SK-N-SH (cell line): Measurements from ENCODE around the gene LILRB3.
"Not testable (repeated sequence)": the region's sequence is repeated elsewhere in the genome, so short reads cannot be mapped to it uniquely, and the experiment has no call there.

Experiments
- CTCF ChIP-seq: fragments of 200-600 bp; sonication (generic); IDR thresholded peaks from 2 replicates; pipeline ENCODE4 v1.6.1; 2017; ENCODE audit warnings: antibody characterized with exemption, mild to moderate bottlenecking, moderate library complexity
- FOXJ3 ChIP-seq: sonication (generic); formaldehyde crosslinking; IDR thresholded peaks from 2 replicates; pipeline ENCODE4 v1.5.1; 2020; ENCODE audit warnings: mild to moderate bottlenecking, missing genetic modification reagents
- MAX ChIP-seq: IDR thresholded peaks from 2 replicates; pipeline ENCODE4 v1.4.0; 2012; ENCODE audit warnings: low read depth
- REST ChIP-seq: IDR thresholded peaks from 2 replicates; pipeline ENCODE4 v1.6.1; 2012; ENCODE audit warnings: mild to moderate bottlenecking, low read depth, low read length, moderate library complexity

GRCh38 chr19:54219702-54220101 lies 3.1 kb downstream of the LILRB3 start:
- TF ChIP-seq CTCF; FOXJ3 (CRISPR knock-in tag); MAX; REST: not testable (repeated sequence)
